Endodermal cell (in vitro differentiated cells): ENCODE data around the gene CREB3. TPM values are rescaled to one million over a fixed set of nuclear protein-coding genes. Genes with fewer than 3 reads are reported as not detected.

Experiments
- DNase-seq: peaks from one replicate; pipeline ENCODE4 v3.0.0-alpha.2; 2017
- H3K27ac ChIP-seq: 2 replicates; pipeline ENCODE4 v1.5.1; 2013; ENCODE audit warnings: mild to moderate bottlenecking, low read depth, low read length, moderate library complexity
- H3K27me3 ChIP-seq: 2 replicates; pipeline ENCODE4 v1.6.1; 2013; ENCODE audit warnings: mild to moderate bottlenecking, low read length, moderate library complexity; ENCODE audit not compliant: insufficient read depth, control insufficient read depth, poor library complexity, severe bottlenecking
- H3K36me3 ChIP-seq: 2 replicates; pipeline ENCODE4 v1.7.0; 2013; ENCODE audit warnings: mild to moderate bottlenecking, low read length, moderate library complexity; ENCODE audit not compliant: control insufficient read depth, insufficient read depth
- H3K4me1 ChIP-seq: one replicate; pipeline ENCODE4 v1.7.0; 2013; ENCODE audit warnings: low read length; ENCODE audit not compliant: control insufficient read depth, insufficient read depth
- H3K4me3 ChIP-seq: 2 replicates; pipeline ENCODE4 v1.5.1; 2013; ENCODE audit warnings: mild to moderate bottlenecking, low read length, moderate library complexity
- H3K9ac ChIP-seq: 2 replicates; pipeline ENCODE4 v1.6.1; 2013; ENCODE audit warnings: mild to moderate bottlenecking, low read length, moderate library complexity; ENCODE audit not compliant: poor library complexity, severe bottlenecking; ENCODE audit errors: extremely low read depth
- H3K9me3 ChIP-seq: 2 replicates; pipeline ENCODE4 v1.6.1; 2013; ENCODE audit warnings: mild to moderate bottlenecking, low read length, moderate library complexity; ENCODE audit not compliant: control insufficient read depth
- H3K27ac Mint-ChIP-seq: 2 replicates; pipeline ENCODE4 v1.8.0; 2020; ENCODE audit warnings: mixed read lengths
- H3K27me3 Mint-ChIP-seq: 2 replicates; pipeline ENCODE4 v1.8.0; 2021; ENCODE audit warnings: mild to moderate bottlenecking, mixed read lengths; ENCODE audit not compliant: insufficient read depth
- H3K36me3 Mint-ChIP-seq: 2 replicates; pipeline ENCODE4 v1.8.0; 2020; ENCODE audit warnings: low read depth, mixed read lengths
- H3K4me1 Mint-ChIP-seq: 2 replicates; pipeline ENCODE4 v1.8.0; 2020; ENCODE audit warnings: mixed read lengths
- H3K4me3 Mint-ChIP-seq: 2 replicates; pipeline ENCODE4 v1.8.0; 2020; ENCODE audit warnings: mild to moderate bottlenecking, moderate library complexity, mixed read lengths
- H3K9me3 Mint-ChIP-seq: 2 replicates; pipeline ENCODE4 v1.8.0; 2020; ENCODE audit warnings: mild to moderate bottlenecking, mixed read lengths
- WGBS, 2 experiments: methylation state at CpG; one replicate each; pipeline versions ENCODE4 v1.1.5 to v1.1.7; 2013; ENCODE audit warnings: missing lambda C conversion rate in 2 of 2, mixed read lengths in 1 of 2; ENCODE audit not compliant: insufficient coverage in 1 of 2, insufficient read length in 1 of 2; 5-methylcytosine and 5-hydroxymethylcytosine counted together
- total RNA-seq, 2 donors: library from RNA; stranded (reverse); fragmentation: NEBNext Ultra II Directional in 1 of 2; extraction: Animal tissue kit (Norgen Biotek cat#: 25700) in 1 of 2; gene quantifications; 2 replicates in 1 of 2; 3 replicates in 1 of 2; pipeline ENCODE4 v1.2.1, GENCODE V29; 2021
- TF ChIP-seq, protein P1 (sequence below): fragments of 200-600 bp; sonication (generic); conservative IDR thresholded peaks from 2 replicates; pipeline ENCODE4 v1.5.0; 2021; ENCODE audit warnings: antibody characterized with exemption, mild to moderate bottlenecking

Gene CREB3
- total RNA-seq, 2 donors from 2014 or later: 28.1 to 33.6 TPM

DNA sequence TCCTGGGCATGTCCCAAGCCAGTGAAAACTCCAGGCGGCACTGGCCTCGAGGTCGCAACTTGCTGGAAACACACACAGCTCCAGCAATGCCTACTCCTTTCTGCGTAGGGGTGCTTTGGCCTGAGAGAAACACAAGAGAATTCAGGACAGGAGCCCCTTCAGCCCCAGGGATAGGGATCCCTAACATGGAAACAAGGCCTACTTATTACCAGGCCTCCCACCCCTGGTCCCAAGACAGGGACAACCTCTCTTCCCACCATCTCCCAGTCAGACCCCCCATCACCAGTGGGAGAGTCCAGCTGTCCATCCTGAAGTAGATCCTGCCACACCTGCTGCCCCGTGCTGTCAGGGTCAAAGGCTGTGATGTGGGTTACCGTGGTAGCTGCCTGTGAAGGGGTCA lies 7.8 kb downstream of the CREB3 start:
- Histone ChIP-seq H3K9ac (no peak overlapping the region), H3K4me1 (peaks cover 3% of the 10 kb centered on the region), H3K36me3 (peaks cover 88% of the 10 kb centered on the region), H3K4me3 (no peak overlapping the region), H3K9me3 (no peaks in the 10 kb centered on the region), H3K27me3 (no peaks in the 10 kb centered on the region), H3K27ac (no peak overlapping the region)
- no peaks in the 10 kb centered on the region for H3K4me1 Mint-ChIP-seq
- H3K27ac Mint-ChIP-seq: no peak overlapping the region
- no peaks in the 10 kb centered on the region for H3K27me3 Mint-ChIP-seq
- H3K36me3 Mint-ChIP-seq: peaks cover 80% of the 10 kb centered on the region
- 95 to 96% methylated on average over 5 to 6 of the region's 6 CpGs for WGBS, 2 experiments
- no peak for DNase-seq
- TF ChIP-seq, protein P1, sequence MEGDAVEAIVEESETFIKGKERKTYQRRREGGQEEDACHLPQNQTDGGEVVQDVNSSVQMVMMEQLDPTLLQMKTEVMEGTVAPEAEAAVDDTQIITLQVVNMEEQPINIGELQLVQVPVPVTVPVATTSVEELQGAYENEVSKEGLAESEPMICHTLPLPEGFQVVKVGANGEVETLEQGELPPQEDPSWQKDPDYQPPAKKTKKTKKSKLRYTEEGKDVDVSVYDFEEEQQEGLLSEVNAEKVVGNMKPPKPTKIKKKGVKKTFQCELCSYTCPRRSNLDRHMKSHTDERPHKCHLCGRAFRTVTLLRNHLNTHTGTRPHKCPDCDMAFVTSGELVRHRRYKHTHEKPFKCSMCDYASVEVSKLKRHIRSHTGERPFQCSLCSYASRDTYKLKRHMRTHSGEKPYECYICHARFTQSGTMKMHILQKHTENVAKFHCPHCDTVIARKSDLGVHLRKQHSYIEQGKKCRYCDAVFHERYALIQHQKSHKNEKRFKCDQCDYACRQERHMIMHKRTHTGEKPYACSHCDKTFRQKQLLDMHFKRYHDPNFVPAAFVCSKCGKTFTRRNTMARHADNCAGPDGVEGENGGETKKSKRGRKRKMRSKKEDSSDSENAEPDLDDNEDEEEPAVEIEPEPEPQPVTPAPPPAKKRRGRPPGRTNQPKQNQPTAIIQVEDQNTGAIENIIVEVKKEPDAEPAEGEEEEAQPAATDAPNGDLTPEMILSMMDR: no peak
- no peaks in the 10 kb centered on the region for H3K9me3 Mint-ChIP-seq
- H3K4me3 Mint-ChIP-seq: no peak overlapping the region

DNA sequence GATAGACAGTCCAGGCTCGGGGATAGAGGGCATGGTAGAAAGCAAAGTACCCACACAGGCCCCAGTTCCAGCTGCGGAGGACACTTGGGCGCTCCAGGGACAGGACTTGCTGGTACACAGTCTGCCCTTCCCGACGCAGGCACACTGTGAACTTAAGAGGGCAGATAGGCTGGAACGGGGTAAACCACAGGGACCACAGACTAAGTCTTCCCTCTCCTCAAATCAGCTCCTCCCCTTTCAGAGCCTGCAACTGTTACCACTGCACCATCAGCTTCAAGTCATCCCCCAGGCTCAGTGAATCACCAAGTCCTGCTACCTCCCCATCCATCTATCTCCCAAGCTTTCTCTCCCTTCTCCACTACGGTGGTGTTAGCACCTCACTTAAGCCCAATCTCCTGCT lies 9.3 kb downstream of the CREB3 start:
- Mint-ChIP-seq H3K4me1 (peaks cover 9% of the 10 kb centered on the region), H3K27me3 (no peaks in the 10 kb centered on the region), H3K36me3 (peaks cover 85% of the 10 kb centered on the region), H3K27ac (no peak overlapping the region), H3K9me3 (no peaks in the 10 kb centered on the region), H3K4me3 (no peak overlapping the region)
- peaks cover 82% of the 10 kb centered on the region for H3K36me3 ChIP-seq
- no peaks in the 10 kb centered on the region for H3K9me3 ChIP-seq
- WGBS, 2 experiments: 93% methylated on average over 5 to 7 of the region's 7 CpGs
- no peaks in the 10 kb centered on the region for H3K4me1 ChIP-seq
- no peak for DNase-seq
- no peak overlapping the region for H3K4me3 ChIP-seq
- H3K9ac ChIP-seq: no peak overlapping the region
- TF ChIP-seq, protein P1: no peak
- H3K27me3 ChIP-seq: no peaks in the 10 kb centered on the region
- H3K27ac ChIP-seq: no peak overlapping the region

DNA sequence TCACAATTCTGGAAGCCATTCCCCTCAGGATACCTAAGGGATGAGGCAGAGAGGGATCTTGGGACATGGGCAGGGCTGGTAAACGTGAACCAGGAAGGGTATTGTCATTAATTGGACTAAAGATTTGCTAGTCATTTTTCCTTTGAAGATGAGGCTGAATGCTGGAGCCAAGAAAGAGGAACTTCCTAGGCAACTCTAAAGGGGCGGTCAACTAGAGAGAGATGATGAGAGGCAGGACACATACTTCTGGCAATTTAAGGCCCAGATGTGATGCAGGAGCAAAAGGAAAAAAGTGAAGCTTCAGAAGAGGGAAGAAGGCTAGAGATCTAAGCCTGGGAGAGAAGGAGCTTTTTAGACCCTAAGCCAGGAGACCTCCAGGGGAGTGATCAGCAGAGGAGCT lies 11.0 kb downstream of the CREB3 start:
- Histone ChIP-seq H3K36me3 (peaks cover 65% of the 10 kb centered on the region), H3K4me1 (no peaks in the 10 kb centered on the region), H3K9me3 (no peaks in the 10 kb centered on the region), H3K27ac (no peak overlapping the region), H3K4me3 (no peak overlapping the region), H3K9ac (no peak overlapping the region), H3K27me3 (no peaks in the 10 kb centered on the region)
- TF ChIP-seq, protein P1: no peak
- Mint-ChIP-seq H3K27ac (no peak overlapping the region), H3K27me3 (no peaks in the 10 kb centered on the region), H3K4me3 (no peak overlapping the region), H3K9me3 (no peaks in the 10 kb centered on the region), H3K36me3 (peaks cover 71% of the 10 kb centered on the region), H3K4me1 (peaks cover 24% of the 10 kb centered on the region)
- 88 to 92% methylated on average over 2 of the region's 2 CpGs for WGBS, 2 experiments
- DNase-seq: no peak
